GM19438 (cell line): ENCODE results near the gene DNAJB5.

Source experiments
- ATAC-seq: cut with Tn5 transposase; IDR thresholded peaks from one replicate; pipeline ENCODE4 v1.9.1; 2021; ENCODE audit warnings: low read depth; ENCODE audit not compliant: unreplicated experiment

DNAJB5 gene

GRCh38 chr9:35044071-35044470 lies 54.5 kb downstream of the DNAJB5 start:
- ATAC-seq = no peak
